Lower leg skin (tissue), 3 donors: ENCODE data around the gene ICE1.

ENCODE experiments used
- POLR2A ChIP-seq, 2 donors: fragments of 450-650 bp; IDR thresholded peaks; one replicate each; pipeline ENCODE4 v1.6.1; 2016 to 2017; ENCODE audit warnings: antibody characterized with exemption in 2 of 2, mild to moderate bottlenecking in 1 of 2, moderate library complexity in 1 of 2
- TF ChIP-seq, protein P1 (sequence below), 3 donors: fragments of 450-650 bp; IDR thresholded peaks; one replicate each; pipeline ENCODE4 v1.5.1; 2016; ENCODE audit warnings: antibody characterized with exemption in 3 of 3, mild to moderate bottlenecking in 3 of 3, moderate library complexity in 2 of 3

DNA sequence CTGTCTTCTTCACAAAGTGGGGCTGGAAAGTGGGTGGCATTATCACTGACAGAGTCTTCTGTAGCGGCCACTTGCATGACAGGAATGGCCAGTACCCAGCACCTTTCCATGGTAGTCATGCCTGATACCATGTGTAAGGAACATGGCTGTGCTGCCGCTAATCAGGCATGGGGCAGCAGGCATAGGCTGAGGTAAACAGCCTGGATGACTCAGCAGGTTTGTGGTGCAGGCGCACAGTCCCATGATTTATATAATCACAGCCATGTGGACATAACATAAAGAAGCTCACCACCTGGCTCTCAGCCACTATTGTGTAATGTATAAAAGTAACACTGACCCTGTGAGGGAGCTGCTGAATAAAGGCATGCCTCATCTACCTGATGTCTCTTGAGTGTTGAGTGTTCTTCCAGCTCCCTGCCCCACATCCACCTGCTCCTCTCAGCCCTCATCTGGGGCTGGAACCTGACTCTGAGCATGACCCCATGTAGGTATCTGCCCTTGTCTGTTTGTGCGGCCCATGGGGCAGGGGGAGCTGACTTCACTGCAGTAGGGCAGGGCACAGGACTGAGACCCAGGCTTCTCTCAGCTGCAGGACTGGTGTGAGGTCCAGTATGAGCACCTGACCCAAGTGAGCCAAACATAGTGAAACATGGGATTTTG lies 13.2 kb upstream of the ICE1 start:
- TF ChIP-seq POLR2A (IDR thresholded peaks at IDR 0.05) = no peak
- TF ChIP-seq, protein P1, sequence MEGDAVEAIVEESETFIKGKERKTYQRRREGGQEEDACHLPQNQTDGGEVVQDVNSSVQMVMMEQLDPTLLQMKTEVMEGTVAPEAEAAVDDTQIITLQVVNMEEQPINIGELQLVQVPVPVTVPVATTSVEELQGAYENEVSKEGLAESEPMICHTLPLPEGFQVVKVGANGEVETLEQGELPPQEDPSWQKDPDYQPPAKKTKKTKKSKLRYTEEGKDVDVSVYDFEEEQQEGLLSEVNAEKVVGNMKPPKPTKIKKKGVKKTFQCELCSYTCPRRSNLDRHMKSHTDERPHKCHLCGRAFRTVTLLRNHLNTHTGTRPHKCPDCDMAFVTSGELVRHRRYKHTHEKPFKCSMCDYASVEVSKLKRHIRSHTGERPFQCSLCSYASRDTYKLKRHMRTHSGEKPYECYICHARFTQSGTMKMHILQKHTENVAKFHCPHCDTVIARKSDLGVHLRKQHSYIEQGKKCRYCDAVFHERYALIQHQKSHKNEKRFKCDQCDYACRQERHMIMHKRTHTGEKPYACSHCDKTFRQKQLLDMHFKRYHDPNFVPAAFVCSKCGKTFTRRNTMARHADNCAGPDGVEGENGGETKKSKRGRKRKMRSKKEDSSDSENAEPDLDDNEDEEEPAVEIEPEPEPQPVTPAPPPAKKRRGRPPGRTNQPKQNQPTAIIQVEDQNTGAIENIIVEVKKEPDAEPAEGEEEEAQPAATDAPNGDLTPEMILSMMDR (IDR thresholded peaks at IDR 0.05) = no peak
